ENCODE data around the gene NCOR1. TPM values are rescaled to one million over a fixed set of nuclear protein-coding genes. Genes with fewer than 3 reads are reported as not detected.

Gene NCOR1
- polyA plus RNA-seq, 1 of the 3 experiments (the other 2 are of a cell fraction), result 42.1 TPM

GRCh38 chr17:16178836-16179235 lies 36.5 kb downstream of the NCOR1 start:
- TF ChIP-seq FOXM1 (IDR thresholded peaks at IDR 0.05; ENCODE audit: low read depth) (no peak), FOSL2 (IDR thresholded peaks at IDR 0.05; ENCODE audit: borderline replicate concordance, low read depth) (no peak), MAX (IDR thresholded peaks at IDR 0.05; ENCODE audit: low read depth) (no peak), TEAD4 (IDR thresholded peaks at IDR 0.05; ENCODE audit: borderline replicate concordance, insufficient read depth) (no peak), FOXJ3 (CRISPR knock-in tag; IDR thresholded peaks at IDR 0.05) (no peak), GATA2 (CRISPR knock-in tag; IDR thresholded peaks at IDR 0.05) (no peak), ZBTB33 (IDR thresholded peaks at IDR 0.05; ENCODE audit: borderline replicate concordance, low read depth) (no peak), EP300 (IDR thresholded peaks at IDR 0.05; ENCODE audit: borderline replicate concordance in 1 of 2, low read depth in 1 of 2, low read length in 1 of 2) (no peak), NFIC (IDR thresholded peaks at IDR 0.05; ENCODE audit: borderline replicate concordance) (no peak), ELF1 (IDR thresholded peaks at IDR 0.05) (no peak), RXRA (IDR thresholded peaks at IDR 0.05; ENCODE audit: borderline replicate concordance, low read depth) (no peak), PBX3 (IDR thresholded peaks at IDR 0.05) (no peak), SMC3 (IDR thresholded peaks at IDR 0.05; ENCODE audit: low read depth, low read length) (no peak), POLR2AphosphoS5 (IDR thresholded peaks at IDR 0.05; ENCODE audit: low read depth, low read length) (no peak)
- Histone ChIP-seq H4K20me1 (ENCODE audit: insufficient read depth) (peaks cover 8% of the 10 kb centered on the region), H2AFZ (ENCODE audit: low read depth) (no peak overlapping the region), H3K79me2 (ENCODE audit: insufficient read depth) (peaks cover 98% of the 10 kb centered on the region), H3K27me3 (ENCODE audit: insufficient read depth) (no peaks in the 10 kb centered on the region), H3K9me3 (peaks cover 5% of the 10 kb centered on the region), H3K27ac (ENCODE audit: low read depth in 2 of 2, low read length in 1 of 2) (no peak overlapping the region), H3K9ac (no peak overlapping the region), H3K4me2 (no peak overlapping the region), H3F3A (replicated peaks; ENCODE audit: insufficient read depth) (peaks cover 10% of the 10 kb centered on the region), H3K4me1 (ENCODE audit: control insufficient read depth in 1 of 2, insufficient read depth in 2 of 2, low read depth in 1 of 2, low read length in 1 of 2) (no peaks in the 10 kb centered on the region), H3K4me3 (ENCODE audit: low read depth in 2 of 2, low read length in 1 of 2) (no peak overlapping the region), H3K9me2 (no peaks in the 10 kb centered on the region), H3K36me3 (replicated peaks in 1 of 2; ENCODE audit: control insufficient read depth in 1 of 2, insufficient read depth in 2 of 2, low read length in 1 of 2) (peaks cover 0 to 41% of the 10 kb centered on the region in 2 experiments)
- ChIA-PET POLR2A (no interaction called here), CTCF (no interaction called here)
- WGBS (ENCODE audit: low lambda C conversion rate), result 91% methylated on average over 5 of the region's 5 CpGs
- no peak for DNase-seq

GRCh38 chr17:16171613-16172012 lies 43.7 kb downstream of the NCOR1 start:
- TF ChIP-seq NFIC (IDR thresholded peaks at IDR 0.05; ENCODE audit: borderline replicate concordance) (no peak), RAD21 (IDR thresholded peaks at IDR 0.05; ENCODE audit: low read length) (no peak), MEF2A (IDR thresholded peaks at IDR 0.05; ENCODE audit: borderline replicate concordance, low read depth) (no peak), TCF12 (IDR thresholded peaks at IDR 0.05) (no peak), CHD2 (IDR thresholded peaks at IDR 0.05; ENCODE audit: low read length, partially characterized antibody) (no peak), EZH2phosphoT487 (IDR thresholded peaks at IDR 0.05; ENCODE audit: borderline replicate concordance, low read depth) (no peak), USF2 (IDR thresholded peaks at IDR 0.05; ENCODE audit: borderline replicate concordance, low read depth, low read length) (no peak), MXI1 (IDR thresholded peaks at IDR 0.05; ENCODE audit: low read depth, low read length) (no peak), TAF1 (IDR thresholded peaks at IDR 0.05; ENCODE audit: borderline replicate concordance, low read depth, low read length) (no peak), RCOR1 (IDR thresholded peaks at IDR 0.05; ENCODE audit: low read length) (no peak)
- no peaks in the 10 kb centered on the region for H3K9me2 ChIP-seq
- H3K9ac ChIP-seq, result no peak overlapping the region
- no peak overlapping the region for H3K4me2 ChIP-seq
- CTCF ChIA-PET, result no interaction called here
- DNase-seq, result no peak
- H3K4me1 ChIP-seq (ENCODE audit: control insufficient read depth in 1 of 2, insufficient read depth in 2 of 2, low read depth in 1 of 2, low read length in 1 of 2), result no peaks in the 10 kb centered on the region
- peaks cover 73% of the 10 kb centered on the region for H3K79me2 ChIP-seq (ENCODE audit: insufficient read depth)
- no peak overlapping the region for H3K27ac ChIP-seq (ENCODE audit: low read depth in 2 of 2, low read length in 1 of 2)
- H3K36me3 ChIP-seq (replicated peaks in 1 of 2; ENCODE audit: control insufficient read depth in 1 of 2, insufficient read depth in 2 of 2, low read length in 1 of 2), result peaks cover 7 to 53% of the 10 kb centered on the region in 2 experiments
- no peak overlapping the region for H2AFZ ChIP-seq (ENCODE audit: low read depth)
- H3K9me3 ChIP-seq, result no peaks in the 10 kb centered on the region
- H3K27me3 ChIP-seq (ENCODE audit: insufficient read depth), result no peaks in the 10 kb centered on the region
- WGBS (ENCODE audit: low lambda C conversion rate), result 77% methylated on average over 7 of the region's 7 CpGs
- POLR2A ChIA-PET, result no interaction called here
- peaks cover 11% of the 10 kb centered on the region for H3F3A ChIP-seq (replicated peaks; ENCODE audit: insufficient read depth)
- no peak overlapping the region for H3K4me3 ChIP-seq (ENCODE audit: low read depth in 2 of 2, low read length in 1 of 2)
- peaks cover 7% of the 10 kb centered on the region for H4K20me1 ChIP-seq (ENCODE audit: insufficient read depth)
